ENCODE results near the gene CD40. TPM values are rescaled to one million over a fixed set of nuclear protein-coding genes. Genes with fewer than 3 reads are reported as not detected.

CD40 gene
- polyA plus RNA-seq, 1 of the 3 experiments (the other 2 are of a cell fraction), result not detected

- CTCF ChIA-PET, result interaction anchor here (0.6 to 20.8 kb wide), 43 partner anchors 8 to 310 kb away, joined by 3 to 347 read pairs (median 4); partner anchors contain the start of gene CDH22
- H3K4me1 ChIP-seq (ENCODE audit: control insufficient read depth in 1 of 2, insufficient read depth in 2 of 2, low read depth in 1 of 2, low read length in 1 of 2), result peaks cover 0 to 21% of the 10 kb centered on the region in 2 experiments; a peak in 2 of 4 replicates
- WGBS (ENCODE audit: low lambda C conversion rate), result 30% methylated on average over 21 of the region's 77 CpGs
- H3K27ac ChIP-seq (ENCODE audit: low read depth in 2 of 2, low read length in 1 of 2), result no peak overlapping the region
- DNase-seq, result peak; percentile 95
- H3K4me3 ChIP-seq (ENCODE audit: low read depth in 2 of 2, low read length in 1 of 2), result no peak overlapping the region; a peak in 1 of 4 replicates
- H3K9ac ChIP-seq, result no peak overlapping the region
- no peak overlapping the region for H3K4me2 ChIP-seq
- POLR2A ChIA-PET, result interaction anchor here (1.9 kb wide), 1 partner anchor 42 kb away, joined by 4 read pairs; no protein-coding TSS in a partner anchor
- H3K9me3 ChIP-seq, result no peaks in the 10 kb centered on the region
- H3K27me3 ChIP-seq (ENCODE audit: insufficient read depth), result peaks cover 21% of the 10 kb centered on the region
- H3K9me2 ChIP-seq, result no peaks in the 10 kb centered on the region
- H2AFZ ChIP-seq (ENCODE audit: low read depth), result no peak overlapping the region
- no peaks in the 10 kb centered on the region for H4K20me1 ChIP-seq (ENCODE audit: insufficient read depth)
- H3K36me3 ChIP-seq (replicated peaks in 1 of 2; ENCODE audit: control insufficient read depth in 1 of 2, insufficient read depth in 2 of 2, low read length in 1 of 2), result no peaks in the 10 kb centered on the region
- no peak for TF ChIP-seq USF1 (IDR thresholded peaks at IDR 0.05; ENCODE audit: borderline replicate concordance, low read depth)
- no peak for TF ChIP-seq GATA2 (CRISPR knock-in tag; IDR thresholded peaks at IDR 0.05)
- TF ChIP-seq TCF12 (IDR thresholded peaks at IDR 0.05), result no peak
- no peak for TF ChIP-seq ELF1 (IDR thresholded peaks at IDR 0.05)
- TF ChIP-seq JUND (IDR thresholded peaks at IDR 0.05), result no peak
- TF ChIP-seq PBX3 (IDR thresholded peaks at IDR 0.05), result no peak
- TF ChIP-seq FOXJ3 (CRISPR knock-in tag; IDR thresholded peaks at IDR 0.05), result no peak
- no peak for TF ChIP-seq POLR2AphosphoS5 (IDR thresholded peaks at IDR 0.05; ENCODE audit: low read depth, low read length)
- no peak for TF ChIP-seq RFX5 (IDR thresholded peaks at IDR 0.05; ENCODE audit: low read length)
- no peak for TF ChIP-seq USF2 (IDR thresholded peaks at IDR 0.05; ENCODE audit: borderline replicate concordance, low read depth, low read length)
- TF ChIP-seq CTCF (IDR thresholded peaks at IDR 0.05), result peak; percentile 44
- TF ChIP-seq NRF1 (IDR thresholded peaks at IDR 0.05; ENCODE audit: low read depth, low read length), result no peak
- no peak for TF ChIP-seq RCOR1 (IDR thresholded peaks at IDR 0.05; ENCODE audit: low read length)
- TF ChIP-seq MXI1 (IDR thresholded peaks at IDR 0.05; ENCODE audit: low read depth, low read length), result no peak
- no peak for TF ChIP-seq FOSL2 (IDR thresholded peaks at IDR 0.05; ENCODE audit: borderline replicate concordance, low read depth)
- peak; percentile 84 for TF ChIP-seq SMC3 (IDR thresholded peaks at IDR 0.05; ENCODE audit: low read depth, low read length)
- no peak for TF ChIP-seq IRF3 (IDR thresholded peaks at IDR 0.05; ENCODE audit: low read depth, low read length)
- no peak for TF ChIP-seq ZBTB33 (IDR thresholded peaks at IDR 0.05; ENCODE audit: borderline replicate concordance, low read depth)
- TF ChIP-seq MAX (IDR thresholded peaks at IDR 0.05; ENCODE audit: low read depth), result no peak
- no peak for TF ChIP-seq FOXM1 (IDR thresholded peaks at IDR 0.05; ENCODE audit: low read depth)
- TF ChIP-seq RAD21 (IDR thresholded peaks at IDR 0.05; ENCODE audit: low read length), result peak; percentile 72
- no peak for TF ChIP-seq EZH2phosphoT487 (IDR thresholded peaks at IDR 0.05; ENCODE audit: borderline replicate concordance, low read depth)
- no peak for TF ChIP-seq NFIC (IDR thresholded peaks at IDR 0.05; ENCODE audit: borderline replicate concordance)
- no peak for TF ChIP-seq TEAD4 (IDR thresholded peaks at IDR 0.05; ENCODE audit: borderline replicate concordance, insufficient read depth)
- H3F3A ChIP-seq (replicated peaks; ENCODE audit: insufficient read depth), result no peaks in the 10 kb centered on the region
- no peaks in the 10 kb centered on the region for H3K79me2 ChIP-seq (ENCODE audit: insufficient read depth)
Measured at GRCh38 chr20:46174469-46175126, 56.5 kb downstream of the CD40 start.
